ENCODE data around the gene MAML2.

Gene MAML2

DNA sequence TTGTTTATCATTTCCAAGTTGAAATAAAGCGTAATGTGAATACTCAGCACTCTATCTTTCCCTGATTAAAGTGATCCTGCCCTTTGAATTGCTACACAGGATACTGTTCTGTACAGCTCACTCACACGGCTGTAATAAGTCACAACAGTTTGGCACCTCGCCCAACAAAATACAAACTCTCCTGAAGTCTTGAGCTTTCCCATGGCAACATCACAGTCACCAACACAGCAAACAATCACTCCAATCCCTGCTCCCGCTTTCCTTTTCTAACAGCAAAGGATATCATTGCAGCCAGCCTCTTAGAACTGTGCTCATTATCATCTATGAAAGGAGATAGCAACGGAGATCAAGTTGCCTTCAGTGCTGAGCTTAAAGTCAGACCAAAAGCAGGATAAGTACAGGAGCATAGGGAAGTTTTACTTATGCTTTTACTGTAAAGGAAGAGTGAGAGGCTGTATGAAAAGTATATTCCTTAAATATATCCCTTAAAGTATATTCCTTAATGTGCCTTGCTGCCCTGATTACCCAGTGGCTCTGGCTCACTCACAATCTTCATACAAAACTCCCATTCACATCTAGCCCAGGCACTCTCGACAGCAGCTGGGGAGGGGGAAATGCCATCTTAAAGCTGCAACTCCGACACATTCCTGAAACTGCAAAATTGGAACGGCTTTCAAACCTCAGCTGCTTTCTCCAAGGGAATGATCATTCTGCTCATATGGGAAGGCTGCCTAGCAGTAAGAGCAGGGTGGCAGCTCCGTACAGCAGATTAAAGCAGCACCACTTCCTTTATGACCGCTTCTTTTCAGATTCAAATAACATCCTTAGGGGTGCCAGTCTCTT lies 35.8 kb downstream of the MAML2 start:
- DNase-seq (ENCODE audit: low read depth): no peak
- TF ChIP-seq CTCF (IDR thresholded peaks at IDR 0.05; ENCODE audit: insufficient read depth, low read depth, low read length, missing control alignments): no peak
- no peak overlapping the region for H3K4me3 ChIP-seq (ENCODE audit: low read depth, low read length)

DNA sequence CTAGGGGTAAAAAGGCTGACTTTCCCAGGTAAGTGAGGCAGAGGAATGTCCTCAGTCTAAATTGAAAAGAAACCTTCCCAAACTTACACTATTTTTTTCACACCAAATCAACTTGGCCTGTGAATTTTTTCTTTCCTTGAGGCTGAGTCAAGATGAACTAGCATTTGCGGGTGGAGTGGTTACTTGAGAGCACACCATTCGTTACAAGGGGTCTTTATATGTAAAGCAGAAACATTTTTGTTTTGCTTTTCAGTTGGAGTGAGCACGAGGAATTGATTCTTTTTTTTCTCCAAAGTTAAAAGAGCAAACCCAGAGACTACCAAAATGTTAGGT lies 36.4 kb downstream of the MAML2 start:
- DNase-seq (ENCODE audit: low read depth): no peak
- no peak for TF ChIP-seq CTCF (IDR thresholded peaks at IDR 0.05; ENCODE audit: insufficient read depth, low read depth, low read length, missing control alignments)
- H3K4me3 ChIP-seq (ENCODE audit: low read depth, low read length): no peak overlapping the region

DNA sequence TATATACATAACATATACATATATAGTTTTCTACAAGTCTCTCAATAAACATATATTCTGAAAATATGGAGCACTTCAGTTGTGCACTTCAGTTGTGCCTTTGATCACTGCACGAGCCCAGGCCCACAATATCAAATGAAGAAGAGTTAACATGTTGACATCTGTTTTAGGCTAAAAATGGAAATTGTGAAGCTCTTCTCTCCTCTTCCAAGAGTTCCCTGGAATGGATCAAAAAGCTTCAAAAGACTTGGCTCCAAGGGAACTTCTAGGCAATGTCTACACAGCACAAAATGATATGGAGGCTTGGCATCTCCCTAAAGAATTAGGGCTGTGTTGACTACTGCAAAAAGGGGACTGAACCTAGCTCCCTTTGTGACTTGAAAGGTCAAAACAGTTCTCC lies 36.9 kb downstream of the MAML2 start:
- no peak for TF ChIP-seq CTCF (IDR thresholded peaks at IDR 0.05; ENCODE audit: insufficient read depth, low read depth, low read length, missing control alignments)
- DNase-seq (ENCODE audit: low read depth): no peak
- H3K4me3 ChIP-seq (ENCODE audit: low read depth, low read length): no peak overlapping the region

- no peak overlapping the region for H3K4me3 ChIP-seq (ENCODE audit: low read depth, low read length)
- DNase-seq (ENCODE audit: low read depth): no peak
- no peak for TF ChIP-seq CTCF (IDR thresholded peaks at IDR 0.05; ENCODE audit: insufficient read depth, low read depth, low read length, missing control alignments)
These were observed 39.0 kb downstream of the MAML2 start for GRCh38 chr11:96303980-96304379.

DNA sequence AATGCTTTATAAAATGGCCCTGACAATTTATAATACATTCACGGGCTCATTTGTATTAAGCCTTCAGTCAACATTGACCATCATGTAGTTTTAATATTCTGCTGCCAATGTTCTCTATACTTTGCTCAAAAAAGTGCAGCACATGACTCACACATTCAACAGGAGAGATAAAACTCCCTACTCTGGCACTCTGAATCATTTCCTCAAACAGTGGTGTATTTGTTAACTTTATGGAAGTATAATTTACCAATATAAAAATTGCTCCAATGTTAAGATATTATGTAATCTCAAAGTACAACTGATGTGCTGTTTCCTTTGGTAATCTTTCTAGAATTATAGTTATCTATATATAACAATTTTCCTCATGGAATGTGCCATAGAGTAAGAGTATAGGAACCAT lies 39.9 kb downstream of the MAML2 start:
- no peak overlapping the region for H3K4me3 ChIP-seq (ENCODE audit: low read depth, low read length)
- no peak for TF ChIP-seq CTCF (IDR thresholded peaks at IDR 0.05; ENCODE audit: insufficient read depth, low read depth, low read length, missing control alignments)
- DNase-seq (ENCODE audit: low read depth): no peak

- no peak overlapping the region for H3K4me3 ChIP-seq (ENCODE audit: low read depth, low read length)
- DNase-seq (ENCODE audit: low read depth): no peak
- no peak for TF ChIP-seq CTCF (IDR thresholded peaks at IDR 0.05; ENCODE audit: insufficient read depth, low read depth, low read length, missing control alignments)
These were observed 41.2 kb downstream of the MAML2 start for GRCh38 chr11:96301818-96302217.
